HepG2 (cell line): ENCODE data around the gene AGT. TPM values are rescaled to one million over a fixed set of nuclear protein-coding genes. Genes with fewer than 3 reads are reported as not detected.

Experiments used
- ARID2 ChIP-seq: sonication (generic); formaldehyde crosslinking; IDR thresholded peaks from 2 replicates; pipeline ENCODE4 v1.8.1; 2022; ENCODE audit warnings: mild to moderate bottlenecking, missing genetic modification reagents, borderline replicate concordance
- ATF6 ChIP-seq: sonication (generic); formaldehyde crosslinking; conservative IDR thresholded peaks from 2 replicates; pipeline ENCODE4 v1.4.0; 2020; ENCODE audit warnings: missing genetic modification reagents
- FOSL1 ChIP-seq: sonication (generic); formaldehyde crosslinking; IDR thresholded peaks from 2 replicates; pipeline ENCODE4 v1.9.0; 2021; ENCODE audit warnings: missing genetic modification reagents, borderline replicate concordance
- KIAA2018 ChIP-seq: sonication (generic); formaldehyde crosslinking; IDR thresholded peaks from 2 replicates; pipeline ENCODE4 v1.5.0; 2020; ENCODE audit warnings: mild to moderate bottlenecking, missing genetic modification reagents, borderline replicate concordance
- KLF13 ChIP-seq: sonication (generic); formaldehyde crosslinking; IDR thresholded peaks from 2 replicates; pipeline ENCODE4 v1.4.0; 2020; ENCODE audit warnings: mild to moderate bottlenecking, missing genetic modification reagents
- MAFG ChIP-seq: sonication (generic); formaldehyde crosslinking; IDR thresholded peaks from 2 replicates; pipeline ENCODE4 v1.5.1; 2020; ENCODE audit warnings: mild to moderate bottlenecking, missing genetic modification reagents
- PAXIP1 ChIP-seq: sonication (generic); formaldehyde crosslinking; conservative IDR thresholded peaks from 2 replicates; pipeline ENCODE4 v1.4.0; 2020; ENCODE audit warnings: mild to moderate bottlenecking, missing genetic modification reagents, moderate library complexity
- ZNF644 ChIP-seq: IDR thresholded peaks from 2 replicates; pipeline ENCODE4 v1.6.1; 2016; ENCODE audit warnings: low read depth
- ZNF749 ChIP-seq: sonication (generic); formaldehyde crosslinking; IDR thresholded peaks from 2 replicates; pipeline ENCODE4 v1.8.0; 2022; ENCODE audit warnings: mild to moderate bottlenecking, missing genetic modification reagents, moderate library complexity, borderline replicate concordance
- polyA plus RNA-seq, 8 experiments: library from polyadenylated mRNA; depleted of rRNA in 3 of 8; stranded (reverse) in 7 of 8; unstranded in 1 of 8; fragments of >200 nt; fragmentation: Illumina TruSeq in 4 of 8; extraction: Trizol in 4 of 8; gene quantifications; 2 replicates each; pipeline versions ENCODE4 v1.2.1 to v1.2.3, GENCODE V29; 2011 to 2016; ENCODE audit warnings: low read depth in 4 of 8, missing spikeins in 1 of 8, mixed read lengths in 1 of 8; ENCODE audit not compliant: insufficient read depth in 1 of 8
- total RNA-seq, 5 experiments: library from RNA; depleted of rRNA; stranded (reverse); fragments of >200 nt; fragmentation: Illumina TruSeq; extraction: Trizol; gene quantifications; 2 replicates each; pipeline ENCODE4 v1.2.3, GENCODE V29; 2016; ENCODE audit warnings: low read depth in 1 of 5
- TF ChIP-seq, protein P1 (sequence below): sonication (generic); formaldehyde crosslinking; IDR thresholded peaks from 2 replicates; pipeline ENCODE4 v1.8.1; 2022; ENCODE audit warnings: low read depth, mild to moderate bottlenecking, missing genetic modification reagents

The AGT gene
- total and polyA plus RNA-seq, 2 of the 13 experiments (the other 11 are each of a cell fraction or from before 2014, with no cell fraction given): 892 to 2,071 TPM

GRCh38 chr1:230708631-230709580, 5.0 kb downstream of the AGT start (continued):
- TF ChIP-seq ZNF644 (CRISPR knock-in tag): peak; percentile 80; the same call in 1 of the 2 replicates
- peak; percentile 93 for TF ChIP-seq PAXIP1 (CRISPR knock-in tag)
- TF ChIP-seq MAFG: no peak
- no peak for TF ChIP-seq KLF13
- peak; percentile 89; the same call in 1 of the 2 replicates for TF ChIP-seq ZNF749 (CRISPR knock-in tag)
- no peak for TF ChIP-seq FOSL1 (CRISPR knock-in tag)
- TF ChIP-seq KIAA2018: no peak
- TF ChIP-seq, protein P1, sequence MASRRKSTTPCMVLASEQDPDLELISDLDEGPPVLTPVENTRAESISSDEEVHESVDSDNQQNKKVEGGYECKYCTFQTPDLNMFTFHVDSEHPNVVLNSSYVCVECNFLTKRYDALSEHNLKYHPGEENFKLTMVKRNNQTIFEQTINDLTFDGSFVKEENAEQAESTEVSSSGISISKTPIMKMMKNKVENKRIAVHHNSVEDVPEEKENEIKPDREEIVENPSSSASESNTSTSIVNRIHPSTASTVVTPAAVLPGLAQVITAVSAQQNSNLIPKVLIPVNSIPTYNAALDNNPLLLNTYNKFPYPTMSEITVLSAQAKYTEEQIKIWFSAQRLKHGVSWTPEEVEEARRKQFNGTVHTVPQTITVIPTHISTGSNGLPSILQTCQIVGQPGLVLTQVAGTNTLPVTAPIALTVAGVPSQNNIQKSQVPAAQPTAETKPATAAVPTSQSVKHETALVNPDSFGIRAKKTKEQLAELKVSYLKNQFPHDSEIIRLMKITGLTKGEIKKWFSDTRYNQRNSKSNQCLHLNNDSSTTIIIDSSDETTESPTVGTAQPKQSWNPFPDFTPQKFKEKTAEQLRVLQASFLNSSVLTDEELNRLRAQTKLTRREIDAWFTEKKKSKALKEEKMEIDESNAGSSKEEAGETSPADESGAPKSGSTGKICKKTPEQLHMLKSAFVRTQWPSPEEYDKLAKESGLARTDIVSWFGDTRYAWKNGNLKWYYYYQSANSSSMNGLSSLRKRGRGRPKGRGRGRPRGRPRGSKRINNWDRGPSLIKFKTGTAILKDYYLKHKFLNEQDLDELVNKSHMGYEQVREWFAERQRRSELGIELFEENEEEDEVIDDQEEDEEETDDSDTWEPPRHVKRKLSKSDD (CRISPR knock-in tag): peak; percentile 92; the same call in 1 of the 2 replicates
- no peak for TF ChIP-seq ARID2 (CRISPR knock-in tag)
- TF ChIP-seq ATF6 (CRISPR knock-in tag): no peak
